HG03196 (cell line): ENCODE data around the gene CTDSP2.
"Not testable (repeated sequence)": the region's sequence is repeated elsewhere in the genome, so short reads cannot be mapped to it uniquely, and the experiment has no call there.

Experiments used
- ATAC-seq: cut with Tn5 transposase; IDR thresholded peaks from one replicate; pipeline ENCODE4 v1.9.1; 2021; ENCODE audit not compliant: unreplicated experiment

Gene CTDSP2

GRCh38 chr12:57882575-57882974 lies 36.0 kb upstream of the CTDSP2 start:
- no peak for ATAC-seq

- ATAC-seq: no peak
Measured at GRCh38 chr12:57881475-57881874, 34.9 kb upstream of the CTDSP2 start.

GRCh38 chr12:57881035-57881434 lies 34.5 kb upstream of the CTDSP2 start:
- not testable (repeated sequence) for ATAC-seq

DNA sequence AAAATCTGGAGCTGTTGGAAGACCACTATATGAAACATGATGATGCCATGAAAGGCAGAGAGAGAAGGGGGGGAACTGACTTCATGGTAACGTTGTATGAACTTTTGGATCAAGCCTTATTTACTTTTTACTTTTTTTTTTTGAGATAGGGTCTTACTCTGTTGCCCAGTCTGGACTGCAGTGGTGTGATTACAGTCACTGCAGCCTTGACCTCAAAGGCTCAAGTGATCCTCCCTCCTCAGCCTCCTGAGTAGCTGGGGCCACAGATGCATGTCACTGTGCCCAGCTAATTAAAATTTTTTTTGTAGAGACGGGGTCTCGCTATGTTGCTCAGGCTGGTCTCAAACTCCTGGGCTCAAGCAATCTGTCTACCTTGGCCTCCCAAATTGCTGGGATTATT lies 31.3 kb upstream of the CTDSP2 start:
- no peak for ATAC-seq

DNA sequence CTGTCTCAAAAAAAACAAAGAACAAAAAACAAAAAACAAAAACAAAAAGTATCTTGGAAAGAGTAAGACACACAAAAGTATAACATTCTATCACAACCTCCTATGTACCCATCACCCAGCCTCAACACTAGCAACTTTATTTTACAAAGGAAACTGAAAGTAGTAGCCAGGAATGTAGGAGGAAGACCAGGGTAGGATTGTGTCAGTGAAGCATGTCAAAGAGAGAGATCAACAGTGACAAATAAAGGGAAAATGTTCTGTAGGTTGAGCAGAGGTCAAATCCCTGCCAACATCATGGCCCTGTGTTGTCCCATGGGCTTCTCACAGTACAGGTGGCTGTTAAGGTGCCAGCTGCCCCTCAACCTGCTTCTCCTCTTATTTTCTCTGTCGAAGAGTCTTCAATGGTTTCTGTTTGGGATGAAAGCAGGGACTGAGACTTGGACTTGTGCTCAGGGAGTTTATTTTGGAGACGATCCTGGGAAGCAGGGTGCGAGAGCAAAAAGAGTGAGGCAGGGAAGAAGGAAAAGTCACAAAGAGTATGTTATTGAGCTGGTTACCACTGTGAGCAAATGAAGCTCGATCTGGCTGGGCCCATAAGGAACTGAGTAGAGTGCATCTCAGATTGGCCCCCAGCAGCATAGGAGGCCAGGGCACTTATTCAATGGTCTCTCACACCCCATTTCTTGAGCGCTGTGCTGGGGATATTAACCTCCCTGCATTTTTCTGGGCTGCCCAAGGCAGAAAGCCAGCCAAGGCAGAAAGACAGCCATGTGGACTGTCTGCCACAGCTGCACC lies 29.4 kb upstream of the CTDSP2 start:
- no peak for ATAC-seq

GRCh38 chr12:57874166-57875108 lies 27.9 kb upstream of the CTDSP2 start:
- no peak for ATAC-seq

DNA sequence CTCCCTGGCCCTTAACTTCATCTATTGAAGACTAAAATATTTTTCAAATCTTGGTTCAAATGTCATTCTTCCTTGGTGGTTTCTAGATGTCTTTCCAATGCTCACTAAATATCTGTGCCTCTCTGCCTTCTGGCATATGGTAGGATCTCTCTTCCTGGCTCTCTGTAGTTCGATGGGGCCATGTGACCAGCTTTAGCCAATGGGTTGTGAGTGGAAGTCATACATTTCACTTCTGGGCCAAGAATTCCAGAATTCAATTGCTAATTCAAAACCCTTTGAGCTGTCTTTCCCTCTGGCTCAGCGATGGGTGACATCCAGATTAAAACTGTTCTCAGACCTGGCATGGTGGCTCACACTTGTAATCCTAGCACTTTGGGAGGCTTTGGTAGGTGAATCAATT lies 25.8 kb upstream of the CTDSP2 start:
- no peak for ATAC-seq

DNA sequence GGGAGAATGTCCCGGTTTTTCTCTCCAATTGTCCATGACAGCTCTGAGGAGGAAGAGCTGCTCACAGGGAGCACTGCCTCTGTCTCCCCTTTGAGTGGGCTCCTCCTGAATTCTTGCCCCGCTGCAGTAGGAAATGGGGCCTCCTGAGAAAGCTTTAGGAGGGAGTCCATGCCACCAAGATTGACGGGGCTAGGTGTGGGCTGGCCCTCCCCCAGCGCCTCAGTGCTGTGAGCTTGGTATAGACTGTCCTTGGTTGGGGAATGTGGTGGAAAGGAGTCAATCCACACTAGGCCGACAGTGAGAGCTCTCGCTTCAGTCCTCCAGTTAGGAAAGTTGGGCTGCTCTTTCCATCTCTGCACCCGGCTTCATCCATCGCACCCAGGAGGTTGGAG lies 23.4 kb upstream of the CTDSP2 start:
- ATAC-seq: no peak

DNA sequence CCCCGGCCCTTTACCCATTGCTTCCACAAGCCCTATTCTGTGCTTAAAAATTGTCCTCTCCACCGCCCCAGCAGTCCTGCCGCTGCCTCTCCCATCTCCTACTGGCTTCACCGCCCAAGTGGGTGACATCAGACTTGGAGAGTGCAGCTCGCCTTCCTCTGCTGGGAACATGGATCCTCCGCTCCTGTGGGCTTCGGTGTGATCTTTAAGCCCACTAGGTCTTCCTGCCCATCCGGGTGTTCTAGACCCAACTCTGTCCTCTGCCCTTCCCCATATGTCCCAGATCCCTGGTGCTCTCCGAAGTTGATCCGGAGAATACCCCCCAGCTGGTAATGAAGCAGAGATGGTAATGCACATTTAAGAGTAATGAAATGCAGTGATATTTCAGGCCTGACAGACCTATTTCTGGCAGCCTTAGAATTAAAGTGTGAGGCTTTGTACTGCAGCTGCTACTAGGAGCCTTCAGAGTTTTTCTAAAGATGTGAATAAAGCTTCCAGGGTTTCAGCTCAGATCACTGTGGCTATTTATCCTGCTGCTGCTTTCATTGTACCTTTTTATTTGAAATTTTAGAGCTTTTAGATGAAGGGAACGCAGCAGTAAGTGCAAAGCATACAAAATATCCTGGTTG lies 22.9 kb upstream of the CTDSP2 start:
- ATAC-seq: no peak

- no peak for ATAC-seq
Measured at GRCh38 chr12:57868851-57869268, 22.3 kb upstream of the CTDSP2 start.

GRCh38 chr12:57868221-57868620 lies 21.7 kb upstream of the CTDSP2 start:
- no peak for ATAC-seq

DNA sequence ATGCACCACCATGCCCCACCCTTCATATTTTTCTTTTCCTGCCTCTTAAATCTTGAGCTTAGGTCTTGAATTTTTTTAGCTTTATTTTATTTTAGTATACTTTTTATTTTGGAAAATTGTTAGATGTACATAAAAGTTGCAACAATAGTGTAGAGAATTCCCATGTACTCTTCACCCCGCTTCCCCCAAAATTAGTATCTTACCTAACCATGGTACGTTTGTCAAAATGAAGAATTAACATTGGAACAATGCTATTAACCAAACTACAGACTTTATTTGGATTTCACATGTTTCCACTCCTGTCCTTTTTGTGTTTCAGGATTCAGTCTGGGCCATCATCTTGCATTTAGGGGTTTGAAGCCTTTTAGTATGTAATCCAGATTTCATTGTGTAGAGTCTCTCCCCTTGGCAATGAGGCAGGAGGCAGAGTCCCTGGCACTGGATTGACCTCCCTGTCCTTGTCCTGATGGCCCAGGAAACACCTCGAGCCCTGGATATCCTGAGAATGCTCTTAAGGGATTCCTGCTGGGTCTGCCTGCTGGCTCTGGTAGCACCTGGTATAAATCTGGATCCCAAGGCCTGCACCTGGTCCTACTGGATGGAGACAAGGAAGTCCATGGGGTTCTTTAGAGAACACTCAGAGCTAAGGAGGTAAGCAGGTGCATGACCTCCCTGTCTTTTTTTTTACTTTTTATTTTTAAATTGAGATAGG lies 19.9 kb upstream of the CTDSP2 start:
- no peak for ATAC-seq

GRCh38 chr12:57865084-57865751 lies 18.7 kb upstream of the CTDSP2 start:
- ATAC-seq: peak; percentile 64

DNA sequence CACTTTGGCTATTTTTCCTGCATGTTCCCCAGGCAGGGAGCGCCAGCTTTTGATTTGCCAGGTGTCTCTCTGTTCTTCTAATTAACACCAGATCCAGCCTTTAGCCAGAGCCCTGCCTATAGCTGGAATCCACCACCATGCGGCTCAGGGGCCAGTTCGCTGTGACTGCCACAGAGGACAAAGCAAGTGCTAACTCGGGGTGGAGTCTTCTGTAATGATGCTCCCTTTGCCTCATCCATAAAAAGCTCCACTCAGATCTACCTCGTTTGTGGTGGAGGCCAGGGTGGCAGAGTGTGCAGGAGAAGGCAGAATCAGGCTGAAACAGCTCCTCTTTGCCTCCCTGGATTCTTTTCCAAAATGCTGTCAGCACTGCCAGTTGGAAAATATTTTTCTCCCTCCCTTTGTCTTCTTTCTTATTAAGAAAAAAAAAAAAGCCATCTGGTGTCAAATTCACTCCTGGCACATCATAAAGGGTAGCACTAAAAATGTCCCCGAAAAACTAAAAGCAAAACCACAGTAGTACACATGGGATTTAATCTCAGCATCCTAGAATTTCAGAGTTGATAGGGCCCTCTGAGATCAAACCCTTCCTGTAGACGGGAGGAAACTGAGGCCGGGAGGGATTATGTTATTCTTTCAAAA lies 18.0 kb upstream of the CTDSP2 start:
- ATAC-seq: no peak

GRCh38 chr12:57863676-57864075 lies 17.1 kb upstream of the CTDSP2 start:
- no peak for ATAC-seq

GRCh38 chr12:57861967-57862366 lies 15.4 kb upstream of the CTDSP2 start:
- no peak for ATAC-seq

DNA sequence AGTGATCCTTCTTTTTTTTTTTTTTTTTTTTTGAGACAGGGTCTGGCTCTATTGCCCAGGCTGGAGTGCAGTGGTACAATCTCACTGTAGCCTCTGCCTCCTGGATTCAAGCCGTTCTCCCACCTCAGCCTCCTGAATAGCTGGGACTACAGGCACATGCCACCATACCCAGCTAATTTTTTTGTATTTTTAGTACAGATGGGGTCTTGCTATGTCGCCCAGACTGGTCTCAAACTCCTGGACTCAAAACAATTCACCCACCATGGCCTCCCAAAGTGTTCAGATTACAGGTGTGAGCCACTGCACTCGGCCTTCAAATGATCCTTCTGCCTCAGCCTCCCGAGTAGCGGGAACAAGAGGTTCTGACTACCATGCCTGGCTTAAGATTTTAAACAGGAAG lies 14.4 kb upstream of the CTDSP2 start:
- not testable (repeated sequence) for ATAC-seq

DNA sequence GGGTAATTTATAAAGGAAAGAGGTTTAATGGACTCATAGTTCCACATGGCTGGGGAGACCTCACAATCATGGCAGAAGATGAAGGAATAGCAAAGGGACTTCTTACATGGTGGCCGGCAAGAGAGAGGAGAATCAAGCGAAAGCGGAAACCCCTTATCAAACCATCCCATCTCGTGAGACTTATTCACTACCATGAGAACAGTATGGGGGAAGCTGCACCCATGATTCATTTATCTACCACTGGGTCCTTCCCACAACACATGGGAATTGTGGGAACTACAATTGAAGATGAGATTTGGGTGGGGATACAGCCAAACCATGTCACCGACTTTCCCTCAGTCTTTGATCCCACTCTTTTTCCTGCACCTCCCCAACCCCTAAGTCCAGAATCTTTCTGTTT lies 12.6 kb upstream of the CTDSP2 start:
- no peak for ATAC-seq

DNA sequence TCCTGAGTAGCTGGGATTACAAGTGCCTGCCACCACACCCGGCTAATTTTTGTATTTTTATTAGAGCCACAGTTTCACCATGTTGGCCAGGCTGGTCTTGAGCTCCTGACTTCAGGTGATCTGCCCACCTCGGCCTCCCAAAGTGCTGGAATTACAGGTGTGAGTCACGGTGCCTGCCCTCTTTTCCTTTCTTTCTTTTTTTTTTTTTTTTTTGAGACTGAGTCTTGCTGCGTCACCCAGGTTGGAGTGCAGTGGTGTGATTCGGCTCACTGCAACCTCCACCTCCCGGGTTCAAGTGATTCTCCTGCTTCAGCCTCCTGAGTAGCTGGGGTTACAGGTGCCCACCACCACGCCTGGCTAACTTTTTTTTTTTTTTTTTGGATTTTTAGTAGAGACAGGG lies 11.6 kb upstream of the CTDSP2 start:
- not testable (repeated sequence) for ATAC-seq

DNA sequence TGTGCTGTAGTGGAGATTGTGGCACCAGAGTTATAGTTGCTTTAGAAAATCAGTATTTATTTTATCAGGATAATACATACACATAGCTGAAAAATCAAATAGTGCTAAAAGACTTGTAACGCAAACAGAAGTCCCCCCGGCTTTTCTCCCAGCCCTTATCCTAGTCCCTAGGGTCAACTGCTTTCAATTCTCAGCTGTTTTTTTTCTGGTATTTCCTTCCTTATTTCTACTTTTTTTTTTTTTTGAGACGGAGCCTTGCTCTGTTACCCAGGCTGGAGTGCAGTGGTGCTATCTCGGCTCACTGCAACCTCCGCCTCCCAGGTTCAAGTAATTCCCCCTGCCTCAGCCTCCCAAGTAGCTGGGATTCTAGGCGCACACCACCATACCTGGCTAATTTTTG lies 8.4 kb upstream of the CTDSP2 start:
- ATAC-seq: no peak
